HepG2 (cell line): ENCODE results near the gene CLIC4. TPM values are rescaled to one million over a fixed set of nuclear protein-coding genes. Genes with fewer than 3 reads are reported as not detected.

ENCODE experiments used
- ATAC-seq: fragments of 200-7000 bp; cut with Tn5 transposase; 3 replicates; pipeline ENCODE4 v1.9.1; 2020; ENCODE audit warnings: mild to moderate bottlenecking, moderate library complexity
- BruUV-seq: library from RNA; stranded (reverse); fragments of 400-500 nt; replicated peaks from 2 replicates; lab custom pipeline; 2021; lab: Mats Ljungman, UMichigan
- CTCF ChIA-PET: fragments of 300-600 bp; formaldehyde crosslinking; extraction: SDS; loops from one replicate; lab custom pipeline; 2021; ENCODE audit warnings: low total read pairs, inconsistent platforms, low intra/inter-chr PET ratio; lab: Yijun Ruan, JAX
- POLR2A ChIA-PET: fragments of 350-600 bp; sonication (Branson Sonifier 250); formaldehyde crosslinking; loops from one replicate; lab custom pipeline; 2020; ENCODE audit warnings: antibody characterized with exemption, inconsistent platforms; lab: Yijun Ruan, JAX
- DNase-seq: peaks from one replicate; pipeline ENCODE4 v3.0.0-alpha.2; 2015; ENCODE audit warnings: low spot score
- FAIRE-seq: peaks from 3 replicates; lab custom pipeline; 2011; peaks lifted over from hg19 to GRCh38; lab: Jason Lieb, UNC
- H2AFZ ChIP-seq: one replicate; pipeline ENCODE4 v1.6.1; 2011; ENCODE audit warnings: low read length, inconsistent platforms
- H3K27ac ChIP-seq: fragments of 300-600 bp; 3 replicates; pipeline ENCODE4 v1.8.0; 2011; ENCODE audit warnings: mixed run types, mild to moderate bottlenecking, mixed read lengths, low read length, inconsistent platforms; ENCODE audit not compliant: insufficient read depth; ENCODE audit errors: extremely low read length
- H3K27me3 ChIP-seq, 2 experiments: fragments of 200-600 bp in 1 of 2; 2 replicates in 1 of 2; 3 replicates in 1 of 2; pipeline versions ENCODE4 v1.6.0 to v1.8.0; 2011; ENCODE audit warnings: low read length in 2 of 2, mild to moderate bottlenecking in 2 of 2, moderate library complexity in 2 of 2, inconsistent platforms in 1 of 2; ENCODE audit not compliant: insufficient read depth in 2 of 2, control insufficient read depth in 1 of 2
- H3K36me3 ChIP-seq, 2 experiments: fragments of 200-600 bp in 1 of 2; replicated peaks in 1 of 2; 2 replicates in 1 of 2; 3 replicates in 1 of 2; pipeline versions ENCODE4 v1.5.1 to v1.8.0; 2011; ENCODE audit warnings: low read length in 2 of 2, inconsistent platforms in 1 of 2; ENCODE audit not compliant: insufficient read depth in 2 of 2, control insufficient read depth in 1 of 2
- H3K4me1 ChIP-seq: 2 replicates; pipeline ENCODE4 v1.5.1; 2012; ENCODE audit warnings: low read length, inconsistent platforms; ENCODE audit not compliant: insufficient read depth
- H3K4me2 ChIP-seq: 2 replicates; pipeline ENCODE4 v1.6.0; 2011; ENCODE audit warnings: low read depth, low read length, inconsistent platforms
- H3K4me3 ChIP-seq, 3 experiments: fragments of 200-600 bp in 1 of 3; sonication (generic), shearing (Covaris generic) in 1 of 3; replicated peaks in 1 of 3; 2 replicates each; pipeline ENCODE4 v1.5.1; 2011 to 2016; ENCODE audit warnings: low read length in 3 of 3, inconsistent platforms in 2 of 3, low read depth in 2 of 3, mild to moderate bottlenecking in 2 of 3, control low read depth in 1 of 3, mixed read lengths in 1 of 3; ENCODE audit not compliant: insufficient read depth in 1 of 3
- H3K79me2 ChIP-seq: one replicate; pipeline ENCODE4 v1.6.1; 2011; ENCODE audit warnings: low read length, inconsistent platforms; ENCODE audit not compliant: insufficient read depth
- H3K9ac ChIP-seq: 2 replicates; pipeline ENCODE4 v1.6.0; 2011; ENCODE audit warnings: mild to moderate bottlenecking, low read depth, low read length, inconsistent platforms; ENCODE audit not compliant: insufficient read depth
- H3K9me3 ChIP-seq: 2 replicates; pipeline ENCODE4 v1.5.1; 2012; ENCODE audit warnings: mild to moderate bottlenecking, low read length
- H4K20me1 ChIP-seq: 2 replicates; pipeline ENCODE4 v1.6.0; 2011; ENCODE audit warnings: inconsistent platforms, mild to moderate bottlenecking, low read length, moderate library complexity; ENCODE audit not compliant: insufficient read depth
- AGO2 ChIP-seq: fragments of 200-400 bp; formaldehyde crosslinking; optimal IDR thresholded peaks from 2 replicates; pipeline ENCODE3; 2017; ENCODE audit warnings: mild to moderate bottlenecking, low read depth, low read length, moderate library complexity
- ATF7 ChIP-seq, 2 experiments: fragments of 450-650 bp in 1 of 2; sonication (generic) in 1 of 2; formaldehyde crosslinking in 1 of 2; IDR thresholded peaks; 2 replicates each; pipeline versions ENCODE4 v1.4.0 to v1.6.1; 2016 to 2020; ENCODE audit warnings: antibody characterized with exemption in 1 of 2, mild to moderate bottlenecking in 1 of 2, missing genetic modification reagents in 1 of 2
- EEA1 ChIP-seq: sonication (generic); formaldehyde crosslinking; IDR thresholded peaks from 2 replicates; pipeline ENCODE4 v1.5.1; 2020; ENCODE audit warnings: mild to moderate bottlenecking, missing genetic modification reagents, borderline replicate concordance
- SMC3 ChIP-seq: IDR thresholded peaks from 2 replicates; pipeline ENCODE4 v1.6.1; 2011; ENCODE audit warnings: low read length, improper control_type of control experiment
- ZBTB21 ChIP-seq: sonication (generic); formaldehyde crosslinking; IDR thresholded peaks from 2 replicates; pipeline ENCODE4 v1.4.0; 2020; ENCODE audit warnings: missing genetic modification reagents
- ZNF382 ChIP-seq: sonication (generic); formaldehyde crosslinking; IDR thresholded peaks from 2 replicates; pipeline ENCODE4 v1.5.0; 2020; ENCODE audit warnings: missing genetic modification reagents, mild to moderate bottlenecking, borderline replicate concordance
- WGBS: methylation state at CpG from one replicate; pipeline ENCODE4 v1.1.6; 2017; ENCODE audit warnings: low lambda C conversion rate; 5-methylcytosine and 5-hydroxymethylcytosine counted together
- in situ Hi-C: cut with HindIII; loops from 2 replicates; pipeline ENCODE4 v1.10.0; 2017; ENCODE audit warnings: low pct_unique_long_range_greater_than_20kb; ENCODE audit not compliant: extremely low pct_ligation_motif_present
- intact Hi-C: fragments of 100-400 bp; cut with micrococcal nuclease; formaldehyde crosslinking; loops from one replicate; pipeline ENCODE4 v1.10.0; 2022; ENCODE audit not compliant: unreplicated experiment
- polyA plus RNA-seq, 8 experiments: library from polyadenylated mRNA; depleted of rRNA in 3 of 8; stranded (reverse) in 7 of 8; unstranded in 1 of 8; fragments of >200 nt; fragmentation: Illumina TruSeq in 4 of 8; extraction: Trizol in 4 of 8; gene quantifications; 2 replicates each; pipeline versions ENCODE4 v1.2.1 to v1.2.3, GENCODE V29; 2011 to 2016; ENCODE audit warnings: low read depth in 4 of 8, missing spikeins in 1 of 8, mixed read lengths in 1 of 8; ENCODE audit not compliant: insufficient read depth in 1 of 8
- total RNA-seq, 5 experiments: library from RNA; depleted of rRNA; stranded (reverse); fragments of >200 nt; fragmentation: Illumina TruSeq; extraction: Trizol; gene quantifications; 2 replicates each; pipeline ENCODE4 v1.2.3, GENCODE V29; 2016; ENCODE audit warnings: low read depth in 1 of 5
- TF ChIP-seq, protein P1 (sequence below): sonication (generic); formaldehyde crosslinking; IDR thresholded peaks from 2 replicates; pipeline ENCODE4 v1.4.0; 2020; ENCODE audit warnings: missing genetic modification reagents
- TF ChIP-seq, protein P2 (sequence below): IDR thresholded peaks from 2 replicates; pipeline ENCODE4 v1.6.1; 2016
- TF ChIP-seq, protein P3 (sequence below): sonication (generic); formaldehyde crosslinking; IDR thresholded peaks from 2 replicates; pipeline ENCODE4 v1.8.0; 2022; ENCODE audit warnings: mild to moderate bottlenecking, missing genetic modification reagents, moderate library complexity
- TF ChIP-seq, protein P4 (sequence below): sonication (generic); formaldehyde crosslinking; IDR thresholded peaks from 2 replicates; pipeline ENCODE4 v1.8.0; 2022; ENCODE audit warnings: low read depth, missing genetic modification reagents

The CLIC4 gene
- total and polyA plus RNA-seq, 2 of the 13 experiments (the other 11 are each of a cell fraction or from before 2014, with no cell fraction given), result 23.3 to 77.4 TPM

DNA sequence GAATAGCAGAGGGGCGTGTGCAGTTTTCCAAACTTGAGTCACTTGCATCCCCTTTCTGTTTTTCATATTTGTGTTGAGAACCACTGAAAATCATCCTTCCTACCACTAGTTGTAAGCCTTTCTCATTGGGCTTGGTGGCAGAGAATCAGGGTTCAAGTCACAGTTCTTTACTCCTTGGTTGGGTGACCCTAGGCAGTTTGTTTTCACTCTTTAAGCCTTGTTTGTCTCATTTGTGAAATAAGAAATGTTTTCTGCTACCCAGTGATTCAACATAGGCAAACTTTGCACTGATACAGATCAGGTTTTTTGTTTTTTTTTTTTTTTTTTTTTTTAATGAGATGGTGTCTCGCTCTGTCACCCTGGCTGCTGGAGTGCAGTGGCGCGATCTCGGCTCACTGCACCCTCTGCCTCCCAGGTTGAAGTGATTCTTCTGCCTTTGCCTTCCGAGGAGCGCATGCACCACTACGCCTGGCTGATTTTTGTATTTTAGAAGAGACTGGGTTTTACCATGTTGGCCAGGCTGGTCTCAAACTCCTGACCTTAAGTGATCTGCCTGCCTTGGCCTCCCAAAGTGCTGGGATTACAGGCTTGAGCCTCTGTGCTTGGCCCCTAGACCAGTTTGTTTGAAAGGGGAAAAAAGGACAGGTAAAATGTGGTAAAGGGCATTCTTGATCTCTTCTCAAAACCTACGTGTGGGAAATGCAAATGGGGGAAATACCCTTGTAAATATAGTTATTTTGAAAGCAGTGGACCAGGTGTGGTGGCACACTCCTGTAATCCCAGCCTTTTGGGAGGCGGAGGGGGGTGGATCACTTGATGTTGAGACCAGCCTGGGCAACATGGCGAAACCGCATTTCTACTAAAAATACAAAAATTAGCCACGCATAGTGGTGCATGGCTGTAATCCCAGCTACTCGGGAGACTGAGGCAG lies 3.2 kb downstream of the CLIC4 start:
- H3K79me2 ChIP-seq, result peaks cover 74% of the 10 kb centered on the region
- DNase-seq, result no peak
- peak overlapping the region; percentile 61 for H3K4me2 ChIP-seq
- H3K36me3 ChIP-seq, result peaks cover 0 to 6% of the 10 kb centered on the region in 2 experiments; a peak in 1 of 5 replicates
- no peak for ATAC-seq
- in situ Hi-C loops (no loop called here), intact Hi-C loops (loop anchor here (10.0 kb wide), 1 partner anchor 56 kb away; no protein-coding TSS in a partner anchor)
- FAIRE-seq, result no peak
- H4K20me1 ChIP-seq, result peaks cover 21% of the 10 kb centered on the region
- H3K27ac ChIP-seq, result no peak overlapping the region
- H3K27me3 ChIP-seq, result no peaks in the 10 kb centered on the region; a peak in 1 of 5 replicates
- H3K4me3 ChIP-seq, result no peak overlapping the region
- H3K4me1 ChIP-seq, result peaks cover 72% of the 10 kb centered on the region
- H2AFZ ChIP-seq, result no peak overlapping the region
- POLR2A ChIA-PET, result interaction anchor here (1.5 kb wide), 1 partner anchor 43 kb away, joined by 4 read pairs; no protein-coding TSS in a partner anchor
- peak overlapping the region; percentile 20; the same call in 1 of the 2 replicates for H3K9ac ChIP-seq
- no peaks in the 10 kb centered on the region for H3K9me3 ChIP-seq
- WGBS, result 88% methylated on average over 14 of the region's 14 CpGs
- no peak for TF ChIP-seq ZNF382 (CRISPR knock-in tag)
- no peak for TF ChIP-seq EEA1
- no peak for TF ChIP-seq ZBTB21 (CRISPR knock-in tag)
- TF ChIP-seq, protein P1, sequence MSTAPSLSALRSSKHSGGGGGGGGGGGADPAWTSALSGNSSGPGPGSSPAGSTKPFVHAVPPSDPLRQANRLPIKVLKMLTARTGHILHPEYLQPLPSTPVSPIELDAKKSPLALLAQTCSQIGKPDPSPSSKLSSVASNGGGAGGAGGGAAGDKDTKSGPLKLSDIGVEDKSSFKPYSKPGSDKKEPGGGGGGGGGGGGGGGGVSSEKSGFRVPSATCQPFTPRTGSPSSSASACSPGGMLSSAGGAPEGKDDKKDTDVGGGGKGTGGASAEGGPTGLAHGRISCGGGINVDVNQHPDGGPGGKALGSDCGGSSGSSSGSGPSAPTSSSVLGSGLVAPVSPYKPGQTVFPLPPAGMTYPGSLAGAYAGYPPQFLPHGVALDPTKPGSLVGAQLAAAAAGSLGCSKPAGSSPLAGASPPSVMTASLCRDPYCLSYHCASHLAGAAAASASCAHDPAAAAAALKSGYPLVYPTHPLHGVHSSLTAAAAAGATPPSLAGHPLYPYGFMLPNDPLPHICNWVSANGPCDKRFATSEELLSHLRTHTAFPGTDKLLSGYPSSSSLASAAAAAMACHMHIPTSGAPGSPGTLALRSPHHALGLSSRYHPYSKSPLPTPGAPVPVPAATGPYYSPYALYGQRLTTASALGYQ (CRISPR knock-in tag), result no peak
- no peak for TF ChIP-seq SMC3
- TF ChIP-seq, protein P2, sequence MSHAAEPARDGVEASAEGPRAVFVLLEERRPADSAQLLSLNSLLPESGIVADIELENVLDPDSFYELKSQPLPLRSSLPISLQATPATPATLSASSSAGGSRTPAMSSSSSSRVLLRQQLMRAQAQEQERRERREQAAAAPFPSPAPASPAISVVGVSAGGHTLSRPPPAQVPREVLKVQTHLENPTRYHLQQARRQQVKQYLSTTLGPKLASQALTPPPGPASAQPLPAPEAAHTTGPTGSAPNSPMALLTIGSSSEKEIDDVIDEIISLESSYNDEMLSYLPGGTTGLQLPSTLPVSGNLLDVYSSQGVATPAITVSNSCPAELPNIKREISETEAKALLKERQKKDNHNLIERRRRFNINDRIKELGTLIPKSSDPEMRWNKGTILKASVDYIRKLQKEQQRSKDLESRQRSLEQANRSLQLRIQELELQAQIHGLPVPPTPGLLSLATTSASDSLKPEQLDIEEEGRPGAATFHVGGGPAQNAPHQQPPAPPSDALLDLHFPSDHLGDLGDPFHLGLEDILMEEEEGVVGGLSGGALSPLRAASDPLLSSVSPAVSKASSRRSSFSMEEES (CRISPR knock-in tag), result no peak
- TF ChIP-seq, protein P3, sequence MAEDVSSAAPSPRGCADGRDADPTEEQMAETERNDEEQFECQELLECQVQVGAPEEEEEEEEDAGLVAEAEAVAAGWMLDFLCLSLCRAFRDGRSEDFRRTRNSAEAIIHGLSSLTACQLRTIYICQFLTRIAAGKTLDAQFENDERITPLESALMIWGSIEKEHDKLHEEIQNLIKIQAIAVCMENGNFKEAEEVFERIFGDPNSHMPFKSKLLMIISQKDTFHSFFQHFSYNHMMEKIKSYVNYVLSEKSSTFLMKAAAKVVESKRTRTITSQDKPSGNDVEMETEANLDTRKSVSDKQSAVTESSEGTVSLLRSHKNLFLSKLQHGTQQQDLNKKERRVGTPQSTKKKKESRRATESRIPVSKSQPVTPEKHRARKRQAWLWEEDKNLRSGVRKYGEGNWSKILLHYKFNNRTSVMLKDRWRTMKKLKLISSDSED, result no peak
- no peak for TF ChIP-seq ATF7 (IDR thresholded peaks at IDR 0.05)
- no peak for TF ChIP-seq ATF7 (CRISPR knock-in tag; IDR thresholded peaks at IDR 0.05)
- TF ChIP-seq, protein P4, sequence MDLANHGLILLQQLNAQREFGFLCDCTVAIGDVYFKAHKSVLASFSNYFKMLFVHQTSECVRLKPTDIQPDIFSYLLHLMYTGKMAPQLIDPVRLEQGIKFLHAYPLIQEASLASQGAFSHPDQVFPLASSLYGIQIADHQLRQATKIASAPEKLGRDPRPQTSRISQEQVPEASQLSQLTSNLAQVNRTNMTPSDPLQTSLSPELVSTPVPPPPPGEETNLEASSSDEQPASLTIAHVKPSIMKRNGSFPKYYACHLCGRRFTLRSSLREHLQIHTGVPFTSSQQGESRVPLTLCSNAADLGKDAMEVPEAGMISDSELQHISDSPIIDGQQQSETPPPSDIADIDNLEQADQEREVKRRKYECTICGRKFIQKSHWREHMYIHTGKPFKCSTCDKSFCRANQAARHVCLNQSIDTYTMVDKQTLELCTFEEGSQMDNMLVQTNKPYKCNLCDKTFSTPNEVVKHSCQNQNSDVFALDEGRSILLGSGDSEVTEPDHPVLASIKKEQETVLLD (CRISPR knock-in tag), result no peak
- TF ChIP-seq AGO2, result no peak
- TF ChIP-seq, all 625 proteins: peak for 0
- BruUV-seq, result no TSS peak
- CTCF ChIA-PET, result no interaction called here
